GM12801 (cell line): ENCODE results near the gene PRKN.

Source experiments
- TF ChIP-seq, protein P1 (sequence below): IDR thresholded peaks from one replicate; pipeline ENCODE4 v1.5.1; 2011; ENCODE audit warnings: control low read depth; ENCODE audit not compliant: insufficient read length; ENCODE audit errors: extremely low read depth

Gene PRKN

DNA sequence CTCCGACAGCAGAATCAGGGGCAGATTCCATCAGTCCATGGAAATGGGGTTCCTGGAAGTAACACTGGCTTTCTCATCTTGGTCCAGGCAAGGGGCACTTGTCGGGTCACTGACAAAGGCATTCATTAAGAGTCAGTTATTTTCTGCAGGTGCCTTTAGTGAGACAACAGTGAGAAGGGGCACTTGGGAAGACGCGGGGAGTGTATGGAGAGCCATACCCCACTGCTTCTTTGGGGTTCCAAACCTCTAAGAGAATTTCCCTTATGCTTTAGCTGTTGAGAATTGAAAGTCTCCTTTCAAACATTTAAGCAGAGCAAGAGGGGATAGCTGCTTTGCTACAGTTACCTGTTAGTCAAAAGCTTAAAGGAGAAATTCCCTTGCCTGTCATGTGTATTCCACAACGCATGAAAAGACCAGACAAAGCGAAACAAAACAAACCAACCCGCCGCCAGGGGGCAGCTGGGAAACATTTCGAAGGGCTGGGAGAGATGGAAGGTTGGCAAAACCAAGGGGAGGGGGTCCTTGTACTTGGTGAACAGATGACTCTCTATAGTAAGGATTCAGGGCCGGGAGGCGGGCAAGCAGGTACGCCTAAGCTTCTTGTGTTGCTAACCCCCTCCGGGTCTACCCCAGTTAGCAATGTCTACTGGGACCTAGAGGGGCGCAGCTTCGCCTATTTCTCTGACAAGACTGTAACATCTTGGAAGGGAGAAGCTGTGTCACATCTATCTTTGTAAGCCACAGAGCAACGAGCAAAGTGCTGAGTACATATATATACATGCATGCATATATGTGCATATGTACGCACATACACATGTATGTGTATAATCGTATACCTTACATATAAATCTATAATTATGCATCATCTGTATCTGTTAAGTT lies 978.8 kb downstream of the PRKN start:
- TF ChIP-seq, protein P1, sequence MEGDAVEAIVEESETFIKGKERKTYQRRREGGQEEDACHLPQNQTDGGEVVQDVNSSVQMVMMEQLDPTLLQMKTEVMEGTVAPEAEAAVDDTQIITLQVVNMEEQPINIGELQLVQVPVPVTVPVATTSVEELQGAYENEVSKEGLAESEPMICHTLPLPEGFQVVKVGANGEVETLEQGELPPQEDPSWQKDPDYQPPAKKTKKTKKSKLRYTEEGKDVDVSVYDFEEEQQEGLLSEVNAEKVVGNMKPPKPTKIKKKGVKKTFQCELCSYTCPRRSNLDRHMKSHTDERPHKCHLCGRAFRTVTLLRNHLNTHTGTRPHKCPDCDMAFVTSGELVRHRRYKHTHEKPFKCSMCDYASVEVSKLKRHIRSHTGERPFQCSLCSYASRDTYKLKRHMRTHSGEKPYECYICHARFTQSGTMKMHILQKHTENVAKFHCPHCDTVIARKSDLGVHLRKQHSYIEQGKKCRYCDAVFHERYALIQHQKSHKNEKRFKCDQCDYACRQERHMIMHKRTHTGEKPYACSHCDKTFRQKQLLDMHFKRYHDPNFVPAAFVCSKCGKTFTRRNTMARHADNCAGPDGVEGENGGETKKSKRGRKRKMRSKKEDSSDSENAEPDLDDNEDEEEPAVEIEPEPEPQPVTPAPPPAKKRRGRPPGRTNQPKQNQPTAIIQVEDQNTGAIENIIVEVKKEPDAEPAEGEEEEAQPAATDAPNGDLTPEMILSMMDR: no peak

DNA sequence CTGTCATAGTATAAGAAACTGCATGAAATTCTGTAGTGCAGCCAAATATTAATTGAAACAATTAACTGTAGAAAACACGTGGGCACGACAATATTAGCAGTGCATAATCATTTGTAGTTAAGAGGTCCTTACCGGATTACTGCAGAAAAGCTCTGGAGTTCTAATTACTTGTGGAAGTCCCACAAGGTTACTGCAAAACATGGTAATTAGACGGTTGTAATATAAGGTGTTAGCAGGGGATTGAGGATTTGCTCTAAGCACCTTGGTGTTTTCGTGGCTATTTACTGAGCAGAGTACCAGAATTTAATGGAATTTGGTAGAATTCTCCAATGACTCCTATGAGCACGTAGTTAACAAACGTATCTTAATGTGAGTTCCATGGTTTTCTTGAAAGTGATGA lies 980.1 kb downstream of the PRKN start:
- TF ChIP-seq, protein P1: no peak

DNA sequence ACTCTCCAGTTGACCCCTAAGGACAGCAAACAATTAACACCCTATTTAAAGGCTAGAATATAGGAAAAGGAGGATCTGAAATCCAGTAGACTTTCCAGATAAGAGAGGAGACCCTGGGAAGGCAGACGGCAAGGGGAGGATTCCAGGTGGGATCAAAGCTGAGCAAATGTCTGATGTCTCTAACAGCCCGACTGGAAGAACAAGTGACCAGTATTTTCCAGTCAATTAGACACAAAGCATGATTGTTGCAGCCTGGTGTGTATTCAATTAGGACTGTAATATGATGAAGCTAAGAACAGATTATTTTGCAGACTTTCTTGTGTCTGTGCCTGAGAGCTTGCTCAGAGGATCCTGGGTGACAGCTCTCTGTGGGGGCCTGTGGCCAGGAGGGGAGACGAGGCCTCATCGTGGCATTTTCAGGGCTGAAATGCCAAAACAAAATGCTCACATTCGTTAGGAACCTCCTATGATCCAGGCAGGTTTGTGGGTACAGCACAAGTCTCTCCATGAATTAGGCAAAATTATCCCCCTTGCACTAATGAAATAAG lies 981.9 kb downstream of the PRKN start:
- TF ChIP-seq, protein P1: no peak

DNA sequence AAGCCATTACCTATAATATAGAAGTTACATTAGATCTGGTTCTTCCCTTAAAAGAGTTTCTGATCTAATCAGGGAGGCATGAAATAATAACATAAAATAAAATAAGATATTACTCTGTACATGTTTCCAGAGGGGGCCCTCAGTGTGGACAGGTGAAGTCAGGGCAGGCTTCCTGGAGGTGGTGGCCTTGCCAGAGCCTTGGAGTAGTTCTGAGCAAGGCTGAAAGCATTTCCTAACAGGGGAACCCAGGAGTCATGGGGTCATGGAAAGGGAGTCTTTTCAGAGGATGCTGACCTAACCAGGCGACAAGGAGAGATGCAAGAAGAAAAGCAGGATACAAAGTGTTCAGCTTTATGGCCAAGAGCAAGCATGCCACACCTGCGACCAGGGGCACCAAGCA lies 982.4 kb downstream of the PRKN start:
- TF ChIP-seq, protein P1: no peak

DNA sequence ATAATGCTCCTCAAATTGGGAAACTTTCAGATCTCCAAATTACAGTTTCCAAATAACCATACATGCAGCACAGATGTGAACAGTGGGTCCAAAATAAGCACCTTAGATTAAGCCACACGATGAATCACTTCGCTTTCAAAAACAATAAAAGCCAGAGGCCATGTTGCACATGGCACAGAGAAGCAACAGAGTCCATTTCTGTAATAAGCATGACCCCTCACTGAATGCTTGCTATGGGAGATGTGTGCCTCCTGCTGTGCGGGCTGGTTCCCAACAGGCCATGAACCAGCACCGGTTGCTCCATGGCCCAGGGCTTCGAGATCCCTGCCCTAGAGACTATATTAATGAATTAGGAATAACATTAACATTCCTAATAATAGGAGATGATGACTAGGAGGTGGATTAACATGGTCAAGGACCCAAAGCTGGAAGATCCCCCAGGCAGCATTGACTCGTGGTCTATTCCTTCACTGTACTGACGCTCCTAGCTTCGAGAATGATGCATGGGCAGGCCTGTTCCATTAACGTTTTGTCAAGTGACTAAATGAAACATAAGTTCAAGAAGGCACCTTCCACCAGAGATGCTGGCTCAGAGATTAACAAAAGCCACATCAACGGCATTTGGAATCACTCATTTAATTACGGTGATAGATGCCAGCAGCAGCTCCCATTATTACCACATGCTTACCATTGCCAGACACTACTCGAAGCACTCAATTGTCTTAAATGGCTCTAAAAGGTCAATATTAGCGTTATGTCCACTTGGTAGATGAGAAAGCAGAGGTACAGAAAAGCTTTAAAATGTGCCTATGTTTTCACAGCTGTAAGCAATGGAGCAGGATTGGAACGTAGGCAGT lies 983.1 kb downstream of the PRKN start:
- TF ChIP-seq, protein P1: no peak

DNA sequence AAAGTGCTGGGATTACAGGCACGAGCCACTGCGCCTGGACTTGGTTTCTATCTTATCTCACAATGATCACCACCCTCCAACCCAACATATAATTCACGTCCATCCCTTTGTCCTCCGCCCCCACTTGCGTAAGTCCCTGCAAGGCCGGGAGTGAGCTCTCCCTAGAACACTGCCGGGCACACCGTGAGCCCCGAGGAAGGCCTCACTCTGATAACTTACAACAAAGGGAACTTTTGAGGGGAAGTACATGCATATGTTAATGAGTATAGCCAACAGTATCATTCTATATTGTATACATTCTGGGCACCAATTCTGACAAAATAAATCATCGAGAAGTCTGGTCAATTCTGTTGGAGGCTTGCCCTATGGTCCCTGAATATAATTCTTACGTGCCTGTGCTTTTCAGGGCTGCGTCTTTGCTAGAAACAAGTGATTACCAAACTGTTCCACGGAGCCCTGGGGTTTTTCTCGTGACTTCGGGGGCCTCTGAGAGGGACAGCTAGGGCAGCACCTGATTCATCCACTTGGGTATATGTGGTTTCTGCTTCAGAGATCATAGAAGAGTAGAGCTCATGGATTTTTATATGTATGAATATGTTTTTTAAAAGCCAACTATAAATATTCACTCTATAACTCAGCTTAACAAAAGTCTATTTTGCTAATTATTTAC lies 983.9 kb downstream of the PRKN start:
- TF ChIP-seq, protein P1: no peak

DNA sequence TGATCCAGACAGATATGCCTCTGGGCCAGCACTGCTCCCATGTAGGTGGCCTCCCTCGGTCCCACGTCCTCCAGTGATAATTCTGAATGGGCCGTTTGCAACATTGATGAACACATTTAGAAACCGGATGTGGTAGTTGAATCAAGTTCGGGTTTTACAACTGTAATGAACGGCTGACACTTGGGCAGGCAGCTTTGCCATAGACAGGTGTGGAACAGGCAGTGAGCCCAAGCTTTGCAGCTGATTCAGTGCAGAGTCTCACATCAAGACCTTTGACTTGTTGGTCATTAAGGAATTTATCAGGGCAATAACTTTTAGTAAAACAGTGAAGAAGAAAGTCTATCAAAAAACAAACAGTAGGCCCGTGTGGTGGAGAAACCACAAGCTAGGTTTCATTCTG lies 987.1 kb downstream of the PRKN start:
- TF ChIP-seq, protein P1: no peak
